HL-60 (cell line): ENCODE measurements around the gene CASP5.

ENCODE experiments used
- GABPA ChIP-seq: IDR thresholded peaks from 2 replicates; pipeline ENCODE4 v1.6.1; 2012; ENCODE audit warnings: low read depth
- POLR2AphosphoS5 ChIP-seq: IDR thresholded peaks from 2 replicates; pipeline ENCODE4 v1.6.1; 2012; ENCODE audit warnings: low read depth
- TF ChIP-seq, protein P1 (sequence below): IDR thresholded peaks from one replicate; pipeline ENCODE4 v1.5.1; 2011; ENCODE audit warnings: low read length, control low read depth, inconsistent platforms; ENCODE audit not compliant: insufficient read depth
- TF ChIP-seq, protein P2 (sequence below): IDR thresholded peaks from 2 replicates; pipeline ENCODE4 v1.6.1; 2012; ENCODE audit warnings: low read depth; ENCODE audit not compliant: insufficient replicate concordance

DNA sequence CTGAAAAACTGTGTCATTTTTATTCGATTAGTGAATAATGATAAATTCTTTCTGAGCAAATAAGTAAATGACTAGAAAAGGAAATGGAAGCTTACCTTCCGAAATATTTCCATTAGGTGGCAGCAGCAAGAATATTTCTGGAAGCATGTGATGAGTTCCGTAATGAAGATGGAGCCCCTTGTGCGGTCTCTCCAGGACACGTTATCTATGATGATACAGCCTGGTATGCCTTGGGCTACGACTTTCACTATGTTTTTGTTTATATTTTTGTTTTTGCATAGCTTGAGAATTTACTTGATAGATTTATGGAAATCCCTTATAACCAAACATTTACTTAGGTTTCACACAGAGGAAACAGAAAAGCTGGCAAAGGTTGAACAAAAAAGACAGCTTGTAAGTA, 25.7 kb downstream of the CASP5 start:
- TF ChIP-seq, protein P1, sequence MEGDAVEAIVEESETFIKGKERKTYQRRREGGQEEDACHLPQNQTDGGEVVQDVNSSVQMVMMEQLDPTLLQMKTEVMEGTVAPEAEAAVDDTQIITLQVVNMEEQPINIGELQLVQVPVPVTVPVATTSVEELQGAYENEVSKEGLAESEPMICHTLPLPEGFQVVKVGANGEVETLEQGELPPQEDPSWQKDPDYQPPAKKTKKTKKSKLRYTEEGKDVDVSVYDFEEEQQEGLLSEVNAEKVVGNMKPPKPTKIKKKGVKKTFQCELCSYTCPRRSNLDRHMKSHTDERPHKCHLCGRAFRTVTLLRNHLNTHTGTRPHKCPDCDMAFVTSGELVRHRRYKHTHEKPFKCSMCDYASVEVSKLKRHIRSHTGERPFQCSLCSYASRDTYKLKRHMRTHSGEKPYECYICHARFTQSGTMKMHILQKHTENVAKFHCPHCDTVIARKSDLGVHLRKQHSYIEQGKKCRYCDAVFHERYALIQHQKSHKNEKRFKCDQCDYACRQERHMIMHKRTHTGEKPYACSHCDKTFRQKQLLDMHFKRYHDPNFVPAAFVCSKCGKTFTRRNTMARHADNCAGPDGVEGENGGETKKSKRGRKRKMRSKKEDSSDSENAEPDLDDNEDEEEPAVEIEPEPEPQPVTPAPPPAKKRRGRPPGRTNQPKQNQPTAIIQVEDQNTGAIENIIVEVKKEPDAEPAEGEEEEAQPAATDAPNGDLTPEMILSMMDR, result no peak
- TF ChIP-seq, protein P2, sequence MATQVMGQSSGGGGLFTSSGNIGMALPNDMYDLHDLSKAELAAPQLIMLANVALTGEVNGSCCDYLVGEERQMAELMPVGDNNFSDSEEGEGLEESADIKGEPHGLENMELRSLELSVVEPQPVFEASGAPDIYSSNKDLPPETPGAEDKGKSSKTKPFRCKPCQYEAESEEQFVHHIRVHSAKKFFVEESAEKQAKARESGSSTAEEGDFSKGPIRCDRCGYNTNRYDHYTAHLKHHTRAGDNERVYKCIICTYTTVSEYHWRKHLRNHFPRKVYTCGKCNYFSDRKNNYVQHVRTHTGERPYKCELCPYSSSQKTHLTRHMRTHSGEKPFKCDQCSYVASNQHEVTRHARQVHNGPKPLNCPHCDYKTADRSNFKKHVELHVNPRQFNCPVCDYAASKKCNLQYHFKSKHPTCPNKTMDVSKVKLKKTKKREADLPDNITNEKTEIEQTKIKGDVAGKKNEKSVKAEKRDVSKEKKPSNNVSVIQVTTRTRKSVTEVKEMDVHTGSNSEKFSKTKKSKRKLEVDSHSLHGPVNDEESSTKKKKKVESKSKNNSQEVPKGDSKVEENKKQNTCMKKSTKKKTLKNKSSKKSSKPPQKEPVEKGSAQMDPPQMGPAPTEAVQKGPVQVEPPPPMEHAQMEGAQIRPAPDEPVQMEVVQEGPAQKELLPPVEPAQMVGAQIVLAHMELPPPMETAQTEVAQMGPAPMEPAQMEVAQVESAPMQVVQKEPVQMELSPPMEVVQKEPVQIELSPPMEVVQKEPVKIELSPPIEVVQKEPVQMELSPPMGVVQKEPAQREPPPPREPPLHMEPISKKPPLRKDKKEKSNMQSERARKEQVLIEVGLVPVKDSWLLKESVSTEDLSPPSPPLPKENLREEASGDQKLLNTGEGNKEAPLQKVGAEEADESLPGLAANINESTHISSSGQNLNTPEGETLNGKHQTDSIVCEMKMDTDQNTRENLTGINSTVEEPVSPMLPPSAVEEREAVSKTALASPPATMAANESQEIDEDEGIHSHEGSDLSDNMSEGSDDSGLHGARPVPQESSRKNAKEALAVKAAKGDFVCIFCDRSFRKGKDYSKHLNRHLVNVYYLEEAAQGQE, result no peak
- TF ChIP-seq POLR2AphosphoS5, result no peak
- no peak for TF ChIP-seq GABPA
